ENCODE results near the gene DGKH.

DNA sequence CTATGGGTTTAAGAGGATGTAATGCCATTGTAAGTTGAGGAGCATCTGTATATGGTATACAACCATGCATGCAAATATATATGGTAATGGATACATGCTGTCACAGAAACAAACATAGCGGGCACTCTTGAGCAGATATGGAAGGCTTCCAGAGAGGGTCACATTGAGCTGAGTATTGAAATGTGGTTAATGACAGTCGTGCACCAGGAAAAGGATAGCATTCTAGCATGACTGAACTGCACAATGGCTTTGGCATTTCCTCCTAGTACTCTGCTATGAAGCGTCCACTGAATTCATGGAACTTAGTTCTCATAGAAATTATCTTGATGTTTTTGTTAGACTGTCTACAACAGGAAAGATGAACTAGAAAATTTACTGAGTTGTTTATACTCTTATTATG lies 25.2 kb downstream of the DGKH start:
- TF ChIP-seq CTCF (conservative IDR thresholded peaks at IDR 0.05; ENCODE audit: low read length) (no peak), EZH2phosphoT487 (IDR thresholded peaks at IDR 0.05; ENCODE audit: borderline replicate concordance) (no peak)
